HAP-1 (cell line): ENCODE data around the gene KCNN3.

Experiments used
- DNase-seq, 2 experiments: peaks; one replicate each; pipeline ENCODE4 v3.0.0-alpha.2; 2016 to 2020; ENCODE audit warnings: low spot score in 2 of 2
- H3K27me3 ChIP-seq: fragments of 250-450 bp; sonication (Bioruptor Pico); 2 replicates; pipeline ENCODE4 v1.5.1; 2020; ENCODE audit warnings: low read depth, mild to moderate bottlenecking, moderate library complexity
- H3K36me3 ChIP-seq: fragments of 250-450 bp; sonication (Bioruptor Pico); replicated peaks from 2 replicates; pipeline ENCODE4 v1.5.1; 2020; ENCODE audit warnings: mild to moderate bottlenecking
- H3K4me1 ChIP-seq: fragments of 250-450 bp; sonication (Bioruptor Pico); 2 replicates; pipeline ENCODE4 v1.5.1; 2020; ENCODE audit warnings: mild to moderate bottlenecking
- H3K4me3 ChIP-seq: fragments of 250-450 bp; sonication (Bioruptor Pico); 2 replicates; pipeline ENCODE4 v1.5.1; 2020; ENCODE audit warnings: mild to moderate bottlenecking, moderate library complexity
- H3K9me3 ChIP-seq: fragments of 250-450 bp; sonication (Bioruptor Pico); 2 replicates; pipeline ENCODE4 v1.5.1; 2020; ENCODE audit warnings: mild to moderate bottlenecking, moderate library complexity
- in situ Hi-C: fragments of 300-500 bp; cut with MboI; formaldehyde crosslinking; loops from 3 replicates; pipeline ENCODE4 v1.14.3; 2020; ENCODE audit warnings: low sequenced_read_pairs, inconsistent platforms, mixed read lengths

Gene KCNN3

DNA sequence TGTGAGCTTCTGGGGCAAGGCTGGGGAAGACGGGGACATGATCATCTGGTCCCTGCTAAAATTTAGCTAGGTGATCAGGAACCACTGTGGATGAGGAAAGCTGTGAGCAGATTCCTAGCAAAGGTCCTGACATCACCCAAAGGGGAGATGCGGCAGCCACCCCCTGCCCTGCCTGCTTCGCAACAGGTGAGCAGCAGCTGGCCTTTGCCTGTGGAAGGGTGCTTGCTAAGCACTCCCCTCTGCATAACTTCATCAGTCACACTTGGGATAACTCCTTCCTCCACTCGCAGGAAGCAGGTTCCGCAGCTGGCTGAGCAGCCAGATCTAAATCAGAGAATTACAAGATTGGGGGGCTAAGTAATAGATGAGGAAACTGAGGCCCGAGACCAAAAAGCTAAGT lies 51.2 kb downstream of the KCNN3 start:
- no peaks in the 10 kb centered on the region for H3K36me3 ChIP-seq
- H3K4me3 ChIP-seq: no peak overlapping the region
- no peaks in the 10 kb centered on the region; the same call in 1 of the 2 replicates for H3K4me1 ChIP-seq
- no peak for DNase-seq
- H3K27me3 ChIP-seq: no peaks in the 10 kb centered on the region
- no peaks in the 10 kb centered on the region for H3K9me3 ChIP-seq
- in situ Hi-C loops: no loop called here

DNA sequence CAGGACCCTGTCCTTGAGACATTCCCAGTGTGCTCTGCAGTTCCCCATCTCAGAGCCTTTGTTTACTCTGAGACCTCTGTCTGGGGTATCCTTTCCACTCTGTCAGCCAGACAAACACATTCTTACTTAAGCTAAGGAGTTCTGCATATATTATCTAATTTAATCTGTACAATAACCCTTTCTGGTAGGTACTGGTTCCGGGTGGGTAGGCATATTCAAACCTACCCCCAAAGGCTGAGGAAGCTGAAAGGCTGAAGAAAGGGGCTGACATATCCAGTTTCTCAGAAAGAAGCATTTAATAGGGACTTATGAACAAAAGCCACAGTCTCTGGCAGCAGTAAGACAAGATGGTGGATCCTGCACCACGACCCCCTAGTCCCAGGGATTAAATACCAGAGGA lies 53.1 kb downstream of the KCNN3 start:
- in situ Hi-C loops: no loop called here

DNA sequence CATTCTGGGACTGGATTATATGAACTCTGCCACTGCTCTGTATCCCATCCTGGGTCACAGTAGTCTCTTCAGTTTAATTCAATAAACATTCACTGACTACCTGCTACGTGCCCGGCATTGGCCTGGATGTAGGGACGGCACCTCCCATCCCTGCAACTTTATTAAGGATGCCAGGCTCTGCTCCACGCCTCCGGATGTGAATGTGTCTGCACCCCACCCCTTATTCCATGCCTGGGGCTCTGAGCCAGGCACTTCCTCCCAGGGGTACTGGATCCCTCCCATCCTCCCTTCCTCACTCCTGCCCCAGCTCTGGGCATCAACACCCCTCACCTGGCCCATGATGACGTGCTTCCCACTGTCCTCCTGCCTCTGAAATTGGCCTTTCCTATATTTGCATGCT lies 53.7 kb downstream of the KCNN3 start:
- Histone ChIP-seq H3K27me3 (no peaks in the 10 kb centered on the region), H3K9me3 (no peaks in the 10 kb centered on the region), H3K4me1 (peaks cover 7% of the 10 kb centered on the region), H3K4me3 (no peak overlapping the region), H3K36me3 (no peaks in the 10 kb centered on the region)
- in situ Hi-C loops: no loop called here
- DNase-seq: no peak

More for the DNA sequence above, 53.1 kb downstream of the KCNN3 start:
- Histone ChIP-seq H3K4me1 (peaks cover 7% of the 10 kb centered on the region), H3K36me3 (no peaks in the 10 kb centered on the region), H3K9me3 (no peaks in the 10 kb centered on the region), H3K4me3 (no peak overlapping the region), H3K27me3 (no peaks in the 10 kb centered on the region)
- DNase-seq: no peak

DNA sequence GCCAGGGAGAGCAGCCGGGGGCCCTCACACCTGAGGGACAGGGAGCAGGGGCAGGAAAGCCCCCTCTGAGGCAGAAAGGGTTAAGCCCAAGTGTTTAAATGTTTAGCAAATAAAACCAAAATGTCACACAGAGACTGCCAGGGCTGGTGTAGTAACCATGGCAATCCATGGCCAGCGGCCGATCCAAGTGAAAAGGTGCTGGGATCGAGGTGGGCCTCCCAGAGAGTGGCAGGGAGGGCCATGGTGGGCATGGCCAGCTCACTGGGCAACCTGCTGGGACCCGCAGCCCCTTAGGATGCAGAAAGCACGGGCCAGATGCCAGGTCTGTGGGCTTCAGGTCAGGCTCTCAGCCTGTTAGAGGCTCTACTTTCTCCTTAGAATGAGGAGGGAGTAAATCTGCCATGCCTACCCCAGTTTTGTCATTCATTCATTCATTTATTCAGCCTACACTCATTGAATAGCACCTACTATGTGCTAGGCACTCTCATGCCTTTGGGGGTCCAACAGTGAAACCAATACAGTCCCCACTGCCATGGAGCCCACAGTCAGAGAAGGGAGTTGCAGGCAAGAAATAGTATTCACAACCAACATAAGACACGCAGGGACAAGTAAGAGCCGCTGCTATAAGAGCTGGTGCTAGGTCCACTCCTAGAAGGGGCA lies 56.1 kb downstream of the KCNN3 start:
- Histone ChIP-seq H3K4me1 (peaks cover 7% of the 10 kb centered on the region), H3K27me3 (no peaks in the 10 kb centered on the region), H3K4me3 (no peak overlapping the region), H3K36me3 (no peaks in the 10 kb centered on the region), H3K9me3 (no peaks in the 10 kb centered on the region)
- in situ Hi-C loops: no loop called here
- no peak for DNase-seq

DNA sequence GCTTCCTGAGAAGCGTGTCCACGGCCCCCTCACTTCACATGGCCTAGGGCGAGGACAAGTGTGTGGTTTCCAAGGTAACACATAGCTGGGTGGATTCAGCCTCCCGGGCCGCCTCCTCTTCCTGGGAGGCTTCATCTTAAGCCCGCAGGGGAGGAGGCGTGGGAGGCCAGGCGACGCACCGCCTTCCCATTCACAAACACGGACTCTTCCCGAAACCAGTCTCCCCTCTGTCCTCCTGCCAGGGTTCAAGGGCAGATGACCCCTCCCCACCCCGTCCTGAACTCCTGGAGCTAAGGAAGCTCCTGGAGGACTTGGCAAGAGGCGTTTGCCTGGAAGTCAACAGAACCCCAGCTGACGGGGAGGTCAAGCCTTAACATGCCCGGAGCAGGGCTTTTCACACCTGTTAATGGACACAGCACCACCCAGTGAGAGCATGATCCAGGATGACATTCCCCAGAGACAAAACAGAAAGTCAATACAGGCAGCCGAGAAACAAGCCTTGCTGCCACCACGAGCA lies 56.7 kb downstream of the KCNN3 start:
- peak; percentile 38 to 78 for DNase-seq
- in situ Hi-C loops: no loop called here
- Histone ChIP-seq H3K4me3 (no peak overlapping the region), H3K4me1 (peaks cover 7% of the 10 kb centered on the region), H3K36me3 (no peaks in the 10 kb centered on the region), H3K9me3 (no peaks in the 10 kb centered on the region), H3K27me3 (no peaks in the 10 kb centered on the region)

DNA sequence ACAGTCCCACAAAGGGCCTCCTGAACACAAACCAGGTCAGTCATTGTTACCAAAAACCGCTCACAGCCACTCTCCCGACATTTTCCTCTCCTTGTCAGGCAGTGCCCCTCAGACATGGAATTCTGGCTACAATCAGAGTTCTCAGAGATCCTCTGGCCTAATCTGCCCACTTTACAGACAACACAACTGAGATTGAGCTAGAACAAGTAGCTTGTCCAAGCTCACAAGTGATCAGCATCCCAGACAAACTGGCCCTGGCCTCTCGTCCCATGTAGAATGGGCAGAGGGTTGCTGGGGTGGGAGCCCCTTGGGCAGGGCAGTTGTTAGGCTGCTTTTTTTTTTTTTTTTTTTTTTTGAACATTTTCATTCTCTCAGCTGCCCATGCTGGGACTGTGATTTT lies 57.2 kb downstream of the KCNN3 start:
- Histone ChIP-seq H3K27me3 (no peaks in the 10 kb centered on the region), H3K4me3 (no peak overlapping the region), H3K4me1 (peaks cover 7% of the 10 kb centered on the region), H3K36me3 (no peaks in the 10 kb centered on the region), H3K9me3 (no peaks in the 10 kb centered on the region)
- in situ Hi-C loops: no loop called here
- no peak for DNase-seq

DNA sequence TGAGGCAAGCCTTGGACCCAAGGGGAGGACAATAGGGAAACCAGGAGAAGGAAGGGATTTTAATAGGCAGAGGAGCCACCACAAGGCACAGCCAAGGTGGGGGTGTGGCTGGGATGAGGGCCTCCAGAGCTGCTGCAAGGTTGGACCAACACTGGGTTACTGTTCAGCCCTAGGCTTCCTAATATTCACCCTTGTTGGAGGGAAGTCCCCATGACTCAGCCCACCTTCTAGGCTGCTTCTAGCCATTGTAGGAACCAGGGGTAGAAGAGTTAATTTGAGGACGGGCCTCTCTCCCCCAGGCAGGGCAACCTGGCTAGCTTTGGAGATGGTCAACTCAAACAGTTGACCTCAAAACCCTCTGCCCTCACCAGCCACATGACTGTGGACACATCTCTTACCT lies 59.5 kb downstream of the KCNN3 start:
- no peaks in the 10 kb centered on the region for H3K27me3 ChIP-seq
- H3K4me1 ChIP-seq: peaks cover 7% of the 10 kb centered on the region
- in situ Hi-C loops: no loop called here

DNA sequence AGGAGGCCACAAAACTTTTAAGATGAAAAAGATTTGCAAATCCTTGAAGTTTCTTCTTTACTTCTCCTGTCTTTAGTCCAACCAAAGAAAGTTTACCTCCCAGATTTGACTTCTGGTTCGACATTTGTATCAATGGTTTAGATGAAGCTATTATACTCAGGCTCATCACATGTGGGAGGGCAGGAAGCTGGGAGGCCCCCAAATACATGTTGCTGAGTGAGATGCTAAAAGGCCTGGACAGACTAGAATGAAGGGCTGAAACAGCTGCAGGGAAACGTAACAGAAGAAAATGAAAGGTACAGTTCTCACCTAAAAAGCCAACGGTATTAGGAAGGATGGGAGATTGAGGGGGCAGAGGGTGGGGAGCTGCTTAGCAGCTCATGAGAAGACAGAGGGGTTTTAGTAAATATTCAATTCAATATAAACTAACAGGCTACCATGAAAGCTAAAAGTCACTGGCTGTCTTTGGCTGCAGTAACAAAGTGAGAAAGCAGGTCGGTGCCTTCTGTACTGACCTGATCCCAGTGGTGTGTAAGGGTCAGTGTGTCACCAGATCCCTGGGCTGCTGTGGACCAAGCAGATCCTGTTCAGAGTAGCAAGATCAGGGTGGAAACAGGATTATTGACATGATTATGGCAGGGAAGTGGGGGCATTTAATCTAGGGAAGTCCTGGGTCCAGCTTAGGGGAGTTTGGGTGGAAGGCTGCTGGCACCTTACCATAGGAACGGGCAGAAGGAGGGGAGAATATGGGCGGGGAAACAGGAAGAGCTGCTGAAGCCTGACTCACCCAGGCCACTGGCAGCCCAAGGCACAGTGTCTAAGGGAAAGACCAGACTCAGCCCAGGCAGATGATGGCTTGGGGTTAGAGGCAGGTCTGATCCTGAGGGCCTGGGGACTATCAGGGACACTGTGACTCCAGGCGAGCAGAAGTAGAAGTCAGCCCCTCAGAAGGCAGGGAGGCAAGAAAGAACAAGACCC lies 60.4 kb downstream of the KCNN3 start:
- Histone ChIP-seq H3K9me3 (no peaks in the 10 kb centered on the region), H3K36me3 (no peaks in the 10 kb centered on the region), H3K4me1 (peaks cover 7% of the 10 kb centered on the region), H3K27me3 (no peaks in the 10 kb centered on the region), H3K4me3 (no peak overlapping the region)
- in situ Hi-C loops: no loop called here
- DNase-seq: no peak

More for the DNA sequence above, 59.5 kb downstream of the KCNN3 start:
- H3K36me3 ChIP-seq: no peaks in the 10 kb centered on the region
- DNase-seq: no peak
- no peaks in the 10 kb centered on the region for H3K9me3 ChIP-seq
- no peak overlapping the region for H3K4me3 ChIP-seq

DNA sequence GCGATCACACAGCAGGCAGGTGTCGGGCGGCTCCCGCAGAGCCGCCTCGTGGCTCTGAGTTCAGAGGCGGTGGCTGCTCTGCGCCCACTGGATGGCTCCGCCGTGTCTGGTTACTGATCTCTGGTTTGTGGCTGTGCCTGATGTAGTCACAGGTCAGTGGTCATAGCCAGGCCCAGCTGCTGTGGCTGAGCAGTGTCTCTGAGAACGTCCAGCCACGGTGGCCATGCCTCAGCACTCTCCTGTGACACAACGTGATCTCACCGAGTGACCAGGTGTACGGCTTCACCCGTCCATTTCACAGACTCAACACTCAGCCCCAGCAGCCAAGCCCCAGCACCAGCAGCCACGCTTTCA lies 61.2 kb downstream of the KCNN3 start:
- no peaks in the 10 kb centered on the region for H3K9me3 ChIP-seq
- H3K36me3 ChIP-seq: no peaks in the 10 kb centered on the region
- H3K4me1 ChIP-seq: peaks cover 7% of the 10 kb centered on the region
- in situ Hi-C loops: no loop called here
- DNase-seq: no peak
- no peaks in the 10 kb centered on the region for H3K27me3 ChIP-seq
- H3K4me3 ChIP-seq: no peak overlapping the region

DNA sequence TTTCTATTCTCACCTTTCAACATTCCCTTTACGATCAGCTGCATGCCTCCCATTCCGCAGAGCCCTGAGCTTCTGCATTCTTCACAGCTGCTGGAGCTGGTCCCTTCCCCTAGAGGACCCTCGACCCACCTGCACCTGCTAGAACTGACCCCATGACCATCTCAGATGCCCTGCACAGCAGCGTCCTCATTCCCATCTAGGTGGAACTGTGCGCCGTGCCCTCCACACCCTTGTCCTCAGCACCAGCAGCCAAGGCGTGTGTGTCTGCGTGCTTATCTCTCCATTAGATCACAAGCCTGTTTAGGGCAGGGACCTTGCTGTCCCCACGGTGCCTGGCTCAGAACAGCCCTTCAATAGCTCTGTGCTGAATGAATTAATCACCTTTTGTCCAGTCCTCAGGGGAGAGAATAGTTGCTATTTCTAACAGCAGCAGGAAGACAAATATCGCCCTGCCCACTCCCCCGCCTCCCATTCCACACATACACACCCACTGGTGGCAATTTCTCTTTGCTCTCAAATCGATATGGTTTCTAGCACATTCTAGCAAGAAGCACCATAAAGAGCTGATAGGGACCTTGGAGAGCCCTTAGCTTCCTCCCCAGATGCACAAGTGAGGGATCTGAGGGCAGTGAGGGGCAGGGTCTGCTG lies 61.7 kb downstream of the KCNN3 start:
- DNase-seq: no peak
- Histone ChIP-seq H3K9me3 (no peaks in the 10 kb centered on the region), H3K4me3 (no peak overlapping the region), H3K36me3 (no peaks in the 10 kb centered on the region), H3K4me1 (peaks cover 2% of the 10 kb centered on the region), H3K27me3 (no peaks in the 10 kb centered on the region)
- in situ Hi-C loops: no loop called here

DNA sequence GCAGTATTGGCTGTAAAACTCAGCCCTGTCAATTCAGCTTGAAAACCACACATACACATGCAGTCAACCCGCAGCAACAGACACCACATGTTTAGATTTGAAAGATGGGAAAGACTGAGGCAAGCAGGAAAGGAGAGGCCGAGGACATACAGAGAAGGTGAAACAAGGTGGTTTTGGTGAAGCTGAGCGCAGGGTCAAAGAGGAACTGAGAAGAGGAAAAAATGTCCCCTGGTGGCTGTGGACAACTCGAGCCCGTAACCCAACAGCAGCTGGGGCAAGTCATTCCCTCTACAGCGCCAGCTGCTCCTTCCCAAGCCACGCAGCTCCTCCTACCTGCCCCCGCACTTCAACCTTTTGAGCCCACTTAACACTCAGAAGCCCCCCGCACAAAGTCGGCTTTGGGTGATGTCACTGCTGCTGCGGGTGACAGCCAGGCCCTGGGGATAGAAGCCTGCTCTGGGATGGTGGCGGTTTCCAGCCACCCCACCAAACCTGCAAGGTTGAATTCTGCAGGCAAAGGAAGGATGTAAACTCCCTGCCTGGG lies 63.0 kb downstream of the KCNN3 start:
- Histone ChIP-seq H3K4me3 (no peak overlapping the region), H3K36me3 (no peaks in the 10 kb centered on the region), H3K27me3 (no peaks in the 10 kb centered on the region), H3K4me1 (no peaks in the 10 kb centered on the region), H3K9me3 (no peaks in the 10 kb centered on the region)
- no peak for DNase-seq
- in situ Hi-C loops: no loop called here

DNA sequence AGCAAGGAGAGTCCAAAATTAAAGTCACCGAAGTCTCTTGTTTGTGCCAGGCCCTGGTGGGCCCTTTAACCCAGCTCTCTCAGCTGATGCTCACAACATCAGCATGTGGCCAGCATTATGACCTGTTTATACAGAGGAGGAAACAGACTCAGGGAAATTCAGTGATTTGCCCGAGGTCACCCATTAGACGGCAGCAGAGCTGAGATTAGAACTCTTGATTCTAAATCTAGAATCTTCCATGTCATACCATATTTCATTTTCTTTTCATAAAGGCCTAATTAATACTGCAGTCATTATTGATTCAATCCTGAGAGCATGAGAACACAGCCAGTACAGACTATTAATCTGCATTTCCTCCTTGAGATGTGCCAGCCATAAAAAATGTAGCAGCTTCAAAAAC lies 63.7 kb downstream of the KCNN3 start:
- H3K4me3 ChIP-seq: no peak overlapping the region
- no peaks in the 10 kb centered on the region for H3K27me3 ChIP-seq
- no peak for DNase-seq
- in situ Hi-C loops: no loop called here
- no peaks in the 10 kb centered on the region for H3K9me3 ChIP-seq
- no peaks in the 10 kb centered on the region for H3K36me3 ChIP-seq
- H3K4me1 ChIP-seq: no peaks in the 10 kb centered on the region

DNA sequence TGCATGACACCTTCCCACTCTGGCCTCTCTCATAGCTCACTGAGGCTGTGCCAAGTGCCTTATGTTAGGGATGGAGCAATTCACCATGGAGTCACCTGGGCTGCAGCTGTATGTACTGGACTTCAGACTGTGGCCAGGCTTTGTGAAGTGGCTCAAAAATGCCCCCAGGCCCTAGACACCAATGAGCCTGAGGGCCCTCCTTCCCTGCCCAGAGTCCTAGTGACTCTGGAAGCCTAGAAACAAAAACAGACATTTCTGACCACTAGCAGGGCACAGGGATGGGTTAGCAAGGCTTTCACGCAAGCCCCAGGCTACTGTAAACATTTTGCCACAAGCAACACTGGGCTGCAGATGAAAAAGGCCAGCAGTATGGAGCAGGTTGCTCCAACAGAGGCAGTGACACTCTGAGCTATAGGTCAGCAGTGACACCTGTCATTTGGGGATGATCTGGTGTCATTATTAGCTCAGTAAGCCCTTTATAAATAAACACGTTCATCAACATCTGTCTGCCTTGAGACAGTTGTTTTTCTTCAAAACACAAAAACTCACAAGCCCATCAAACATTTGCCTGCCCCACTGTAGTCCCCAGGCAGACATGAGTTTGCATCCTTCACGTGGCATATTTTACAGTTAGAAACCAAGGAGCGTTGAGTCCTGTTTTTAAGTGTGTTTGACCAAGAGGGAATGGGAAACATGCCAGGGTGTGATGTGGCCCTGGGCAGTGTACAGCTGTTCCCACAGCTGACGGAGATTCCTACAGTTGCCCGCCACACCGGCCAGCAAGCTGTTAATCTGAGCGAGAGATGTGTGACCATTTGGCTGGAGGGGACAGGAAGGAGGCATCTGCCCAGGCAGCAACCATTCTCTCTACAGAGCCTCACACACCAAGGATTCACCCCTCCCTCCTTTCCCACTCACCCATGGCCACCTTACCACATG lies 66.8 kb downstream of the KCNN3 start:
- H3K4me1 ChIP-seq: no peaks in the 10 kb centered on the region
- no peaks in the 10 kb centered on the region for H3K27me3 ChIP-seq
- DNase-seq: no peak
- no peaks in the 10 kb centered on the region for H3K36me3 ChIP-seq
- no peaks in the 10 kb centered on the region for H3K9me3 ChIP-seq
- in situ Hi-C loops: no loop called here
- no peak overlapping the region for H3K4me3 ChIP-seq
